WTC11 (cell line): Measurements from ENCODE around the gene AGAP1. TPM values are rescaled to one million over a fixed set of nuclear protein-coding genes. Genes with fewer than 3 reads are reported as not detected.

Experiments used
- ATAC-seq: fragments of 200-7000 bp; cut with Tn5 transposase; 2 replicates; pipeline ENCODE4 v1.10.0; 2021; ENCODE audit warnings: mild to moderate bottlenecking, moderate library complexity
- CTCF ChIA-PET: fragments of 300-600 bp; sonication (Branson Sonifier 250); formaldehyde crosslinking; loops from one replicate; lab custom pipeline; 2021; ENCODE audit warnings: antibody characterized with exemption; lab: Charles Lee
- POLR2A ChIA-PET: fragments of 350-600 bp; sonication (Branson Sonifier 250); formaldehyde crosslinking; loops from one replicate; lab custom pipeline; 2021; ENCODE audit warnings: antibody characterized with exemption; lab: Charles Lee
- DNase-seq: peaks from one replicate; pipeline ENCODE4 v3.0.0; 2021; ENCODE audit warnings: low spot score
- H3K27ac Mint-ChIP-seq: 2 replicates; pipeline ENCODE4 v1.8.0; 2021; ENCODE audit warnings: mixed read lengths
- H3K27me3 Mint-ChIP-seq: 2 replicates; pipeline ENCODE4 v1.8.0; 2021; ENCODE audit warnings: low read depth, mild to moderate bottlenecking, moderate library complexity, mixed read lengths
- H3K36me3 Mint-ChIP-seq: 2 replicates; pipeline ENCODE4 v1.8.0; 2021; ENCODE audit warnings: mixed read lengths
- H3K4me1 Mint-ChIP-seq: 2 replicates; pipeline ENCODE4 v1.8.0; 2022; ENCODE audit warnings: mixed read lengths
- H3K4me3 Mint-ChIP-seq: 2 replicates; pipeline ENCODE4 v1.8.0; 2021; ENCODE audit warnings: mild to moderate bottlenecking, moderate library complexity, mixed read lengths
- H3K9me3 Mint-ChIP-seq: 2 replicates; pipeline ENCODE4 v1.8.0; 2021; ENCODE audit warnings: mixed read lengths
- AFF4 ChIP-seq: sonication (generic); formaldehyde crosslinking; IDR thresholded peaks from 2 replicates; pipeline ENCODE4 v1.8.1; 2023; ENCODE audit warnings: mild to moderate bottlenecking, missing genetic modification reagents, borderline replicate concordance
- ATF6 ChIP-seq: sonication (generic); formaldehyde crosslinking; IDR thresholded peaks from 2 replicates; pipeline ENCODE4 v1.8.1; 2023; ENCODE audit warnings: mild to moderate bottlenecking, missing genetic modification reagents
- E2F4 ChIP-seq: sonication (generic); formaldehyde crosslinking; IDR thresholded peaks from 2 replicates; pipeline ENCODE4 v1.8.1; 2022; ENCODE audit warnings: low read depth, mild to moderate bottlenecking, moderate library complexity, missing genetic modification reagents, borderline replicate concordance
- FOXK1 ChIP-seq: sonication (generic); formaldehyde crosslinking; IDR thresholded peaks from 2 replicates; pipeline ENCODE4 v1.8.0; 2022; ENCODE audit warnings: mild to moderate bottlenecking, moderate library complexity, missing genetic modification reagents
- GABPB1 ChIP-seq: sonication (generic); formaldehyde crosslinking; IDR thresholded peaks from 2 replicates; pipeline ENCODE4 v1.8.1; 2023; ENCODE audit warnings: mild to moderate bottlenecking, missing genetic modification reagents
- GTF2I ChIP-seq: fragments of 250-450 bp; sonication (Bioruptor Pico); conservative IDR thresholded peaks from 2 replicates; pipeline ENCODE4 v1.4.0; 2021; ENCODE audit warnings: mild to moderate bottlenecking
- HMGA2 ChIP-seq: fragments of 250-450 bp; sonication (Bioruptor Pico); IDR thresholded peaks from 2 replicates; pipeline ENCODE4 v1.4.0; 2021; ENCODE audit warnings: mild to moderate bottlenecking, moderate library complexity
- IRF1 ChIP-seq: sonication (generic); formaldehyde crosslinking; IDR thresholded peaks from 2 replicates; pipeline ENCODE4 v1.8.0; 2023; ENCODE audit warnings: missing genetic modification reagents
- JAZF1 ChIP-seq: fragments of 250-450 bp; sonication (Bioruptor Pico); IDR thresholded peaks from 2 replicates; pipeline ENCODE4 v1.9.0; 2021; ENCODE audit warnings: moderate library complexity, mild to moderate bottlenecking, inconsistent platforms
- NR1H2 ChIP-seq: sonication (generic); formaldehyde crosslinking; IDR thresholded peaks from 2 replicates; pipeline ENCODE4 v1.9.0; 2021; ENCODE audit warnings: mild to moderate bottlenecking, moderate library complexity, missing genetic modification reagents
- PRRX2 ChIP-seq: fragments of 250-450 bp; sonication (Bioruptor Pico); IDR thresholded peaks from 2 replicates; pipeline ENCODE4 v1.8.0; 2021; ENCODE audit warnings: mild to moderate bottlenecking
- RELA ChIP-seq: sonication (generic); formaldehyde crosslinking; IDR thresholded peaks from 2 replicates; pipeline ENCODE4 v1.8.1; 2022; ENCODE audit warnings: missing genetic modification reagents, mild to moderate bottlenecking, borderline replicate concordance
- SMAD3 ChIP-seq: sonication (generic); formaldehyde crosslinking; IDR thresholded peaks from 2 replicates; pipeline ENCODE4 v1.8.0; 2022; ENCODE audit warnings: missing genetic modification reagents, mild to moderate bottlenecking, borderline replicate concordance
- SMAD4 ChIP-seq: sonication (generic); formaldehyde crosslinking; IDR thresholded peaks from 2 replicates; pipeline ENCODE4 v1.8.0; 2022; ENCODE audit warnings: mild to moderate bottlenecking, missing genetic modification reagents
- TEAD1 ChIP-seq: sonication (generic); formaldehyde crosslinking; IDR thresholded peaks from 2 replicates; pipeline ENCODE4 v1.8.0; 2022; ENCODE audit warnings: mild to moderate bottlenecking, missing genetic modification reagents
- ZNF219 ChIP-seq: sonication (generic); formaldehyde crosslinking; IDR thresholded peaks from 2 replicates; pipeline ENCODE4 v1.8.0; 2023; ENCODE audit warnings: missing genetic modification reagents, mild to moderate bottlenecking, borderline replicate concordance
- ZNF423 ChIP-seq: fragments of 250-450 bp; sonication (Bioruptor Pico); IDR thresholded peaks from 2 replicates; pipeline ENCODE4 v2.1.2; 2022; ENCODE audit warnings: mild to moderate bottlenecking, moderate library complexity
- ZNF532 ChIP-seq: fragments of 250-450 bp; sonication (Bioruptor Pico); IDR thresholded peaks from 2 replicates; pipeline ENCODE4 v1.9.0; 2021; ENCODE audit warnings: mild to moderate bottlenecking, borderline replicate concordance
- ZNF671 ChIP-seq: fragments of 250-450 bp; sonication (Bioruptor Pico); IDR thresholded peaks from 2 replicates; pipeline ENCODE4 v1.8.0; 2021; ENCODE audit warnings: mild to moderate bottlenecking
- total RNA-seq: library from RNA; stranded (reverse); gene quantifications from 3 replicates; pipeline ENCODE4 v1.2.3, GENCODE V29; 2021
- TF ChIP-seq, protein P1 (sequence below): sonication (generic); formaldehyde crosslinking; IDR thresholded peaks from 2 replicates; pipeline ENCODE4 v1.8.0; 2022; ENCODE audit warnings: mild to moderate bottlenecking, missing genetic modification reagents
- TF ChIP-seq, protein P2 (sequence below): sonication (generic); formaldehyde crosslinking; IDR thresholded peaks from 2 replicates; pipeline ENCODE4 v1.8.1; 2023; ENCODE audit warnings: mild to moderate bottlenecking, missing genetic modification reagents, moderate library complexity
- TF ChIP-seq, protein P3 (sequence below): fragments of 250-450 bp; sonication (Bioruptor Pico); IDR thresholded peaks from 2 replicates; pipeline ENCODE4 v1.9.0; 2021; ENCODE audit warnings: mild to moderate bottlenecking
- TF ChIP-seq, protein P4 (sequence below): sonication (generic); formaldehyde crosslinking; IDR thresholded peaks from 2 replicates; pipeline ENCODE4 v1.8.0; 2022; ENCODE audit warnings: mild to moderate bottlenecking, missing genetic modification reagents

AGAP1 gene
- total RNA-seq, 1 experiment from 2014 or later: 49.3 TPM

GRCh38 chr2:236033462-236033861, 539.6 kb downstream of the AGAP1 start (continued):
- TF ChIP-seq, protein P1, sequence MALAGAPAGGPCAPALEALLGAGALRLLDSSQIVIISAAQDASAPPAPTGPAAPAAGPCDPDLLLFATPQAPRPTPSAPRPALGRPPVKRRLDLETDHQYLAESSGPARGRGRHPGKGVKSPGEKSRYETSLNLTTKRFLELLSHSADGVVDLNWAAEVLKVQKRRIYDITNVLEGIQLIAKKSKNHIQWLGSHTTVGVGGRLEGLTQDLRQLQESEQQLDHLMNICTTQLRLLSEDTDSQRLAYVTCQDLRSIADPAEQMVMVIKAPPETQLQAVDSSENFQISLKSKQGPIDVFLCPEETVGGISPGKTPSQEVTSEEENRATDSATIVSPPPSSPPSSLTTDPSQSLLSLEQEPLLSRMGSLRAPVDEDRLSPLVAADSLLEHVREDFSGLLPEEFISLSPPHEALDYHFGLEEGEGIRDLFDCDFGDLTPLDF (CRISPR knock-in tag): no peak
- TF ChIP-seq SMAD3 (CRISPR knock-in tag) (no peak), NR1H2 (CRISPR knock-in tag) (no peak), E2F4 (CRISPR knock-in tag) (no peak)
- TF ChIP-seq, protein P2, sequence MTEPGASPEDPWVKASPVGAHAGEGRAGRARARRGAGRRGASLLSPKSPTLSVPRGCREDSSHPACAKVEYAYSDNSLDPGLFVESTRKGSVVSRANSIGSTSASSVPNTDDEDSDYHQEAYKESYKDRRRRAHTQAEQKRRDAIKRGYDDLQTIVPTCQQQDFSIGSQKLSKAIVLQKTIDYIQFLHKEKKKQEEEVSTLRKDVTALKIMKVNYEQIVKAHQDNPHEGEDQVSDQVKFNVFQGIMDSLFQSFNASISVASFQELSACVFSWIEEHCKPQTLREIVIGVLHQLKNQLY (CRISPR knock-in tag): no peak

- peaks cover 12% of the 10 kb centered on the region for H3K36me3 Mint-ChIP-seq
- POLR2A ChIA-PET: no interaction called here
- H3K4me1 Mint-ChIP-seq: peaks cover 13% of the 10 kb centered on the region
- CTCF ChIA-PET: interaction anchor here (2.5 kb wide), 1 partner anchor 145 kb away, joined by 11 read pairs; no protein-coding TSS in a partner anchor
- DNase-seq: no peak
- no peak for ATAC-seq
- H3K4me3 Mint-ChIP-seq: no peak overlapping the region
- no peaks in the 10 kb centered on the region for H3K27me3 Mint-ChIP-seq
- no peak overlapping the region for H3K27ac Mint-ChIP-seq
- H3K9me3 Mint-ChIP-seq: peaks cover 13% of the 10 kb centered on the region
- no peak for TF ChIP-seq RELA
- TF ChIP-seq ZNF671 (CRISPR knock-in tag): no peak
- no peak for TF ChIP-seq GABPB1 (CRISPR knock-in tag)
- TF ChIP-seq AFF4: no peak
- TF ChIP-seq TEAD1 (CRISPR knock-in tag): no peak
- no peak for TF ChIP-seq FOXK1 (CRISPR knock-in tag)
- TF ChIP-seq ZNF532 (CRISPR knock-in tag): no peak
- no peak for TF ChIP-seq GTF2I (CRISPR knock-in tag)
- no peak for TF ChIP-seq ZNF423
- TF ChIP-seq, protein P3, sequence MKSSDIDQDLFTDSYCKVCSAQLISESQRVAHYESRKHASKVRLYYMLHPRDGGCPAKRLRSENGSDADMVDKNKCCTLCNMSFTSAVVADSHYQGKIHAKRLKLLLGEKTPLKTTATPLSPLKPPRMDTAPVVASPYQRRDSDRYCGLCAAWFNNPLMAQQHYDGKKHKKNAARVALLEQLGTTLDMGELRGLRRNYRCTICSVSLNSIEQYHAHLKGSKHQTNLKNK (CRISPR knock-in tag): no peak
- TF ChIP-seq ATF6 (CRISPR knock-in tag): no peak
- no peak for TF ChIP-seq JAZF1 (CRISPR knock-in tag)
- no peak for TF ChIP-seq ZNF219 (CRISPR knock-in tag)
- no peak for TF ChIP-seq PRRX2 (CRISPR knock-in tag)
- TF ChIP-seq, protein P4, sequence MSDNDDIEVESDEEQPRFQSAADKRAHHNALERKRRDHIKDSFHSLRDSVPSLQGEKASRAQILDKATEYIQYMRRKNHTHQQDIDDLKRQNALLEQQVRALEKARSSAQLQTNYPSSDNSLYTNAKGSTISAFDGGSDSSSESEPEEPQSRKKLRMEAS (CRISPR knock-in tag): no peak
- TF ChIP-seq SMAD4 (CRISPR knock-in tag): no peak
- no peak for TF ChIP-seq IRF1 (CRISPR knock-in tag)
- no peak for TF ChIP-seq HMGA2
Observed at GRCh38 chr2:236034974-236035373, 541.1 kb downstream of the AGAP1 start.
